ENCODE results near the gene FAM168A.

DNA sequence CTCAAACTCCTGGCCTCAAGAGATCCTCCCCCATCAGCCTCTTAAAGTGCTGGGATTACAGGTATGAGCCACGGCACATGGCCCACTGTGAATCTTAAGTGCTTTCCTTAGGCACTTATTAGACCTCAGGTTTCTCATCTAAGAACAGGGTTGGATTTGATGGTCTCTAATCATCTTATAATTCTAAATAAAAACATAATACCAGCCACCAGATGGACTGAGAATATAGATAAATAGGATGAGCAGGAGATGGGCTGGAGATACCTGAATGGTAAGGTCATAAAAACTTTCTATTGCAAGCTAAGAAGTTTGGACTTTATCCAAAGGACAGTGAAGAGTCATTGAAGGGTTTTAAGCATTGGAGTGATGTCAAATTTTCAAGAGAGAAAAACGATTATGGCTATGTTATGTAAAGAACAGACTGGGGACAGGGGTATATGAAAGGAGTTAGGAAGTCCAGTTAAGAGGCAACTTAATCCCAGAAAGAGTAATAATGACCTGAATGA is 136.5 kb downstream of the FAM168A start:
- TF ChIP-seq, protein P1, sequence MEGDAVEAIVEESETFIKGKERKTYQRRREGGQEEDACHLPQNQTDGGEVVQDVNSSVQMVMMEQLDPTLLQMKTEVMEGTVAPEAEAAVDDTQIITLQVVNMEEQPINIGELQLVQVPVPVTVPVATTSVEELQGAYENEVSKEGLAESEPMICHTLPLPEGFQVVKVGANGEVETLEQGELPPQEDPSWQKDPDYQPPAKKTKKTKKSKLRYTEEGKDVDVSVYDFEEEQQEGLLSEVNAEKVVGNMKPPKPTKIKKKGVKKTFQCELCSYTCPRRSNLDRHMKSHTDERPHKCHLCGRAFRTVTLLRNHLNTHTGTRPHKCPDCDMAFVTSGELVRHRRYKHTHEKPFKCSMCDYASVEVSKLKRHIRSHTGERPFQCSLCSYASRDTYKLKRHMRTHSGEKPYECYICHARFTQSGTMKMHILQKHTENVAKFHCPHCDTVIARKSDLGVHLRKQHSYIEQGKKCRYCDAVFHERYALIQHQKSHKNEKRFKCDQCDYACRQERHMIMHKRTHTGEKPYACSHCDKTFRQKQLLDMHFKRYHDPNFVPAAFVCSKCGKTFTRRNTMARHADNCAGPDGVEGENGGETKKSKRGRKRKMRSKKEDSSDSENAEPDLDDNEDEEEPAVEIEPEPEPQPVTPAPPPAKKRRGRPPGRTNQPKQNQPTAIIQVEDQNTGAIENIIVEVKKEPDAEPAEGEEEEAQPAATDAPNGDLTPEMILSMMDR (IDR thresholded peaks at IDR 0.05): no peak
- TF ChIP-seq POLR2A (IDR thresholded peaks at IDR 0.05): no peak

Measured in tibial nerve (tissue), 3 donors.